Measurements from ENCODE around the gene HOXB9. TPM values are rescaled to one million over a fixed set of nuclear protein-coding genes. Genes with fewer than 3 reads are reported as not detected.

Gene HOXB9
- total RNA-seq, 1 experiment from 2014 or later: 1.4 TPM

DNA sequence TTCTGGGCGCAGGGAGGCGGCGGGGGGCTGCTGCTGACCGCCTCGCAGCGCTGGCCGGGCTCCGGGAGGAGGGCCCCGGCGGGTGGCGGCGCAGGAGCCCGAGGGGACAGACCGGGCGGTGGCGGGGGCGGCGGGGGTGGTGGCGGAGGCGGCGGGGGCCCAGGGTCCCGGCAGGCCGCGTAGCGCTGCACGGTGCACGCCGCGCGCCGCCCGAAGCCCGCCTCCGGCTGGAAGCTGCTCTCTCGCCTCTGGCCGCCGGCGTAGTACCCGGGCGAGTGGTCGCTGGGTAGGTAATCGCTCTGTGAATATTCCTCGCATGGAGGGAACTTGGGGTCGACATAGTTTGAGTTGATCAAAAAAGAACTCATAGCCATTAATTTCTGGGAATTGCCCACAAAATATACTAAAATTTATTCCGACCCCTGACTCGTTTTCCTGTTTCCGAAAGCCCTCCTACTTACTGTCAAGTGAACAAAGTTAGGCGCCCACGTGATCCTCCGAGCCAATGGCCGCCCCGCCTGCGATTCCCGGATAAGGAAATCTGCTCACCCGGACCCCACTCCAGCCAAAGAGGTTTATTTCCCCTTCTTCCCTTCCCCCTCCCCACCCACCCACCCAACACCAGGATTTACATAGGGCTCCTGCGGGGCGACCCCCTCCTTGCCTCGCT, 48.1 kb downstream of the HOXB9 start, which contains the start of gene HOXB4:
TSS of gene HOXB4 (minus strand) at position 405 of the 670 bp plus-strand sequence. CDS start at position 374, 31 bp downstream.
- peak within 1 kb of the TSS; percentile 19 for H3K27ac Mint-ChIP-seq (ENCODE audit: low read depth, unreplicated experiment)
- peaks cover 22% of the 10 kb centered on the region for H3K27me3 Mint-ChIP-seq (ENCODE audit: insufficient read depth, unreplicated experiment)
- intact Hi-C loops (cut with micrococcal nuclease): no loop called here
- ChIA-PET POLR2A (interaction anchor here (0.7 kb wide), 1 partner anchor 183 kb away, joined by 3 read pairs; no protein-coding TSS in a partner anchor), CTCF (interaction anchor here (0.6 kb wide), 2 partner anchors 10 to 199 kb away, joined by 3 to 4 read pairs; no protein-coding TSS in a partner anchor)
- BruUV-seq (replicated peaks): no TSS peak
- DNase-seq (ENCODE audit: unreplicated experiment): peak; percentile 25
- H3K36me3 Mint-ChIP-seq (ENCODE audit: insufficient read depth, unreplicated experiment): no peaks in the 10 kb centered on the region
- no peaks in the 10 kb centered on the region for H3K9me3 Mint-ChIP-seq (ENCODE audit: unreplicated experiment)
- TF ChIP-seq, protein P1, sequence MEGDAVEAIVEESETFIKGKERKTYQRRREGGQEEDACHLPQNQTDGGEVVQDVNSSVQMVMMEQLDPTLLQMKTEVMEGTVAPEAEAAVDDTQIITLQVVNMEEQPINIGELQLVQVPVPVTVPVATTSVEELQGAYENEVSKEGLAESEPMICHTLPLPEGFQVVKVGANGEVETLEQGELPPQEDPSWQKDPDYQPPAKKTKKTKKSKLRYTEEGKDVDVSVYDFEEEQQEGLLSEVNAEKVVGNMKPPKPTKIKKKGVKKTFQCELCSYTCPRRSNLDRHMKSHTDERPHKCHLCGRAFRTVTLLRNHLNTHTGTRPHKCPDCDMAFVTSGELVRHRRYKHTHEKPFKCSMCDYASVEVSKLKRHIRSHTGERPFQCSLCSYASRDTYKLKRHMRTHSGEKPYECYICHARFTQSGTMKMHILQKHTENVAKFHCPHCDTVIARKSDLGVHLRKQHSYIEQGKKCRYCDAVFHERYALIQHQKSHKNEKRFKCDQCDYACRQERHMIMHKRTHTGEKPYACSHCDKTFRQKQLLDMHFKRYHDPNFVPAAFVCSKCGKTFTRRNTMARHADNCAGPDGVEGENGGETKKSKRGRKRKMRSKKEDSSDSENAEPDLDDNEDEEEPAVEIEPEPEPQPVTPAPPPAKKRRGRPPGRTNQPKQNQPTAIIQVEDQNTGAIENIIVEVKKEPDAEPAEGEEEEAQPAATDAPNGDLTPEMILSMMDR (IDR thresholded peaks at IDR 0.05; ENCODE audit: unreplicated experiment): no peak
- peak within 1 kb of the TSS; percentile 72 for H3K4me3 Mint-ChIP-seq (ENCODE audit: unreplicated experiment)
- H3K4me1 Mint-ChIP-seq (ENCODE audit: insufficient read depth, unreplicated experiment): peaks cover 8% of the 10 kb centered on the region

DNA sequence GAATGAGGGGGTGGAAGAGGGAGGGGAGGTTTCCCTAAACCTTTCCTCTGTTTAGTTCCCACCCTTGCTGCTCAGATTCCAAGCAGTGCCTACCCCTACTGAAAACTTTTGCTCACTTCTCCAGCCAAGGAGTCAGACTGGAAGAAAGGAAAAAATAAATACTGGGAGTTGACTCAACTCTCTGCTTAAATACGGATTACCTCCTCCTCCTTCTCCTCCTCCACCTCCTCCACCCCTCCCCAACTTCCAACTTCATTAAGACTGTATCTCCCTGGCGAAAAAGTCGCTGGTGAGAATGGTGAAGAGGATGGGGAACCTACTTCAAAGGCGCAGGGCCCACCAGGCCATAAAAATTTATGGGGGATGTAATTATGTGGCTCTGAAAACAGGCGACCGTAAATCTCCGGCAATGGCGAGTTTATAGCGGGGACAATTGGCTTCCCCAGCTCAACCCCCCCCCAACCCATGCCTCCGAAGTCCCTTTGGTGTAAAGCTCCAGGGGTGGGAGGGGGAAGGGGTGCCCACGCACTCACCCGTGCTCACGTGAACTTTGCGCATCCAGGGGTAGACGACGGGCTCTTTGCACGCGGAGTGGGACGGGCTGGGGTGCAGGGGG, 48.7 kb downstream of the HOXB9 start:
- Mint-ChIP-seq H3K36me3 (ENCODE audit: insufficient read depth, unreplicated experiment) (no peaks in the 10 kb centered on the region), H3K27ac (ENCODE audit: low read depth, unreplicated experiment) (no peak overlapping the region), H3K27me3 (ENCODE audit: insufficient read depth, unreplicated experiment) (peaks cover 22% of the 10 kb centered on the region), H3K9me3 (ENCODE audit: unreplicated experiment) (no peaks in the 10 kb centered on the region), H3K4me3 (ENCODE audit: unreplicated experiment) (peak overlapping the region; percentile 72), H3K4me1 (ENCODE audit: insufficient read depth, unreplicated experiment) (peaks cover 8% of the 10 kb centered on the region)
- TF ChIP-seq, protein P1 (IDR thresholded peaks at IDR 0.05; ENCODE audit: unreplicated experiment): no peak
- POLR2A ChIA-PET: interaction anchor here (0.7 to 0.8 kb wide), 2 partner anchors 31 to 184 kb away, joined by 3 read pairs; no protein-coding TSS in a partner anchor
- intact Hi-C loops (cut with micrococcal nuclease): no loop called here
- CTCF ChIA-PET: interaction anchor here (0.6 to 1.1 kb wide), 3 partner anchors 16 to 198 kb away, joined by 3 to 4 read pairs (median 4); no protein-coding TSS in a partner anchor
- no TSS peak for BruUV-seq (replicated peaks)
- no peak for DNase-seq (ENCODE audit: unreplicated experiment)

DNA sequence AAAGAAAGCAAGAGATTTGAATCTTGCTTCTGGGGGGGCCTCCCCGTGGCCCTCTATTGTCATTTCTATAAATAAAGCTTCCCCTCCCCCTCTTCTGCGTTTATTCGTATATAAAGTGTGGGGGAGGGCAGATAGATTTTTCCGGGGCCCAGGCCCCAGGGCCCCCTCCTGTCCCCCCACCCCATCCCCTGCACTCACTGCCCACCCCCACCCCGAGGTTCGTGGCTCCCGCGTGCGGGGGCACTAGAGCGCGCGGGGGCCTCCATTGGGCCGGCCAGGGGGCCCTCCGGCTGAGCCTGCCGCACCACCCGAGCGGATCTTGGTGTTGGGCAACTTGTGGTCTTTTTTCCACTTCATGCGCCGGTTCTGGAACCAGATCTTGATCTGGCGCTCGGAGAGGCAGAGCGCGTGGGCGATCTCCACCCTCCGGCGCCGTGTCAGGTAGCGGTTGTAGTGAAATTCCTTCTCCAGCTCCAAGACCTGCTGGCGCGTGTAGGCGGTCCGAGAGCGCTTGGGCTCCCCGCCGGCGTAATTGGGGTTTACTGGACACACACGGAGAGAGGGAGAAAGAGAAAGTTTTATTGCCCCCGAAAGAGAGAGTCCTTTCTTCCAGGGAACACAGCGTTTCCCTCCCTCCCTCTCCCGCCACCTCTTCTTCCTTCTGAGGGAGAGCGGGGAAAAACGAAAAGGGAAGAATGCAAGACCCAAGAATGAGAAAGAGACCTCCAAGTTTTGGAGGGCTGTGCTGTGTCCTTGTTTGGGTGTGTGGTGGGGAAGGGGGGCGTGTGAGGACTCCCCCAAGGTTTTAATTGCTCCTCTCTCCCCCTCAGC, 49.5 kb downstream of the HOXB9 start:
- Mint-ChIP-seq H3K9me3 (ENCODE audit: unreplicated experiment) (no peaks in the 10 kb centered on the region), H3K27me3 (ENCODE audit: insufficient read depth, unreplicated experiment) (peaks cover 22% of the 10 kb centered on the region), H3K4me3 (ENCODE audit: unreplicated experiment) (peak overlapping the region; percentile 72), H3K4me1 (ENCODE audit: insufficient read depth, unreplicated experiment) (peaks cover 8% of the 10 kb centered on the region), H3K36me3 (ENCODE audit: insufficient read depth, unreplicated experiment) (no peaks in the 10 kb centered on the region), H3K27ac (ENCODE audit: low read depth, unreplicated experiment) (no peak overlapping the region)
- ChIA-PET CTCF (interaction anchor here (0.6 to 1.1 kb wide), 3 partner anchors 16 to 102 kb away, joined by 3 to 4 read pairs (median 3); no protein-coding TSS in a partner anchor), POLR2A (interaction anchor here (0.8 kb wide), 1 partner anchor 30 kb away, joined by 3 read pairs; no protein-coding TSS in a partner anchor)
- peak; percentile 66 for DNase-seq (ENCODE audit: unreplicated experiment)
- TF ChIP-seq, protein P1 (IDR thresholded peaks at IDR 0.05; ENCODE audit: unreplicated experiment): no peak
- intact Hi-C loops (cut with micrococcal nuclease): no loop called here
- no TSS peak for BruUV-seq (replicated peaks)

Data from MCF 10A (cell line).